H1 (cell line): ENCODE results near the gene NEK4. TPM values are rescaled to one million over a fixed set of nuclear protein-coding genes. Genes with fewer than 3 reads are reported as not detected.
"Not testable (repeated sequence)": the region's sequence is repeated elsewhere in the genome, so short reads cannot be mapped to it uniquely, and the experiment has no call there.

ENCODE experiments used
- CTCF ChIA-PET: fragments of 300-600 bp; sonication (Branson Sonifier 250); formaldehyde crosslinking; loops from one replicate; lab custom pipeline; 2021; ENCODE audit not compliant: partially characterized antibody; lab: Charles Lee
- POLR2A ChIA-PET: fragments of 300-600 bp; sonication (Branson Sonifier 250); formaldehyde crosslinking; loops from one replicate; lab custom pipeline; 2021; ENCODE audit warnings: inconsistent platforms; ENCODE audit not compliant: partially characterized antibody; lab: Charles Lee
- DNase-seq, 2 experiments: peaks; one replicate each; pipeline versions ENCODE4 v3.0.0 to v3.0.0-alpha.2; 2010 to 2022; ENCODE audit warnings: low spot score in 2 of 2, low read depth in 1 of 2, mixed read lengths in 1 of 2
- FAIRE-seq: peaks from 2 replicates; lab custom pipeline; 2011; peaks lifted over from hg19 to GRCh38; lab: Jason Lieb, UNC
- H2AFZ ChIP-seq: 2 replicates; pipeline ENCODE4 v1.8.1; 2012; ENCODE audit warnings: low read length, inconsistent platforms
- H2AK5ac ChIP-seq: 2 replicates; pipeline ENCODE4 v1.6.1; 2013; ENCODE audit warnings: low read depth, low read length
- H2BK120ac ChIP-seq: replicated peaks from 2 replicates; pipeline ENCODE3; 2013; ENCODE audit warnings: low read depth, low read length, inconsistent platforms
- H2BK12ac ChIP-seq: 2 replicates; pipeline ENCODE4 v1.6.1; 2013; ENCODE audit warnings: low read depth, low read length
- H2BK15ac ChIP-seq: 2 replicates; pipeline ENCODE4 v1.6.1; 2013; ENCODE audit warnings: low read length
- H2BK20ac ChIP-seq: 2 replicates; pipeline ENCODE4 v1.6.1; 2013; ENCODE audit warnings: low read length
- H2BK5ac ChIP-seq: 2 replicates; pipeline ENCODE4 v1.6.1; 2013; ENCODE audit warnings: low read depth, low read length
- H3K14ac ChIP-seq: 2 replicates; pipeline ENCODE4 v1.6.1; 2013; ENCODE audit warnings: inconsistent platforms; ENCODE audit not compliant: insufficient read length
- H3K18ac ChIP-seq: 2 replicates; pipeline ENCODE4 v1.6.1; 2013; ENCODE audit warnings: low read length; ENCODE audit errors: extremely low read depth
- H3K23ac ChIP-seq: 2 replicates; pipeline ENCODE4 v1.6.1; 2013; ENCODE audit warnings: inconsistent platforms; ENCODE audit not compliant: insufficient read length
- H3K23me2 ChIP-seq: 2 replicates; pipeline ENCODE4 v1.6.1; 2013; ENCODE audit warnings: low read depth, low read length
- H3K27ac ChIP-seq: 2 replicates; pipeline ENCODE4 v1.6.1; 2011; ENCODE audit warnings: low read depth, low read length, inconsistent platforms
- H3K27me3 ChIP-seq, 4 experiments: replicated peaks in 1 of 4; 1 replicate in 1 of 4; 2 replicates in 3 of 4; pipeline versions ENCODE4 v1.6.1 to v1.8.1; 2011 to 2013; ENCODE audit warnings: low read length in 3 of 4, mild to moderate bottlenecking in 3 of 4, inconsistent platforms in 2 of 4, mixed read lengths in 2 of 4, moderate library complexity in 1 of 4; ENCODE audit not compliant: control insufficient read depth in 3 of 4, insufficient read depth in 3 of 4; ENCODE audit errors: extremely low read depth in 1 of 4
- H3K36me3 ChIP-seq, 4 experiments: 2 replicates each; pipeline versions ENCODE4 v1.6.1 to v1.8.1; 2011 to 2013; ENCODE audit warnings: mild to moderate bottlenecking in 4 of 4, low read length in 3 of 4, moderate library complexity in 2 of 4, control low read depth in 1 of 4, inconsistent platforms in 1 of 4; ENCODE audit not compliant: insufficient read depth in 4 of 4, control insufficient read depth in 2 of 4
- H3K4ac ChIP-seq: replicated peaks from 2 replicates; pipeline ENCODE3; 2013; ENCODE audit warnings: low read length, low read depth, mixed read lengths, inconsistent platforms; ENCODE audit not compliant: insufficient read length
- H3K4me1 ChIP-seq, 4 experiments: replicated peaks in 1 of 4; 1 replicate in 1 of 4; 2 replicates in 3 of 4; pipeline versions ENCODE4 v1.6.1 to v1.8.1; 2011 to 2013; ENCODE audit warnings: low read length in 3 of 4, inconsistent platforms in 2 of 4, mixed read lengths in 1 of 4; ENCODE audit not compliant: insufficient read depth in 4 of 4, control insufficient read depth in 3 of 4
- H3K4me2 ChIP-seq, 2 experiments: 2 replicates each; pipeline versions ENCODE4 v1.6.1 to v1.8.1; 2011 to 2013; ENCODE audit warnings: low read depth in 2 of 2, low read length in 2 of 2, control low read depth in 1 of 2, inconsistent platforms in 1 of 2, mild to moderate bottlenecking in 1 of 2; ENCODE audit not compliant: insufficient read depth in 1 of 2
- H3K4me3 ChIP-seq, 4 experiments: fragments of 200-600, 300-600 bp in 1 of 4; sonication (generic), shearing (Covaris generic), sonication (Bioruptor Twin) in 1 of 4; 2 replicates each; pipeline versions ENCODE4 v1.5.1 to v1.8.1; 2011 to 2016; ENCODE audit warnings: low read length in 4 of 4, low read depth in 3 of 4, control low read depth in 2 of 4, inconsistent platforms in 2 of 4, mild to moderate bottlenecking in 2 of 4, mixed read lengths in 1 of 4, moderate library complexity in 1 of 4; ENCODE audit not compliant: insufficient read depth in 2 of 4; ENCODE audit errors: extremely low read depth in 1 of 4
- H3K56ac ChIP-seq: replicated peaks from 2 replicates; pipeline ENCODE3; 2013; ENCODE audit warnings: low read depth, mild to moderate bottlenecking, mixed read lengths, low read length, inconsistent platforms; ENCODE audit not compliant: insufficient read length
- H3K79me1 ChIP-seq: 2 replicates; pipeline ENCODE4 v1.6.1; 2013; ENCODE audit warnings: low read depth, low read length, control low read depth
- H3K79me2 ChIP-seq, 2 experiments: 2 replicates each; pipeline versions ENCODE4 v1.6.1 to v1.8.1; 2012 to 2013; ENCODE audit warnings: low read length in 2 of 2, mild to moderate bottlenecking in 2 of 2, inconsistent platforms in 1 of 2; ENCODE audit not compliant: insufficient read depth in 2 of 2, control insufficient read depth in 1 of 2
- H3K9ac ChIP-seq, 4 experiments: replicated peaks in 1 of 4; 1 replicate in 1 of 4; 2 replicates in 3 of 4; pipeline versions ENCODE4 v1.6.1 to v1.8.1; 2011 to 2013; ENCODE audit warnings: low read depth in 3 of 4, low read length in 3 of 4, control low read depth in 2 of 4, mild to moderate bottlenecking in 2 of 4, moderate library complexity in 2 of 4, inconsistent platforms in 1 of 4; ENCODE audit errors: extremely low read depth in 1 of 4
- H3K9me3 ChIP-seq, 2 experiments: 2 replicates each; pipeline versions ENCODE4 v1.6.1 to v1.8.1; 2012 to 2013; ENCODE audit warnings: mild to moderate bottlenecking in 2 of 2, moderate library complexity in 2 of 2, control low read depth in 1 of 2, inconsistent platforms in 1 of 2, low read depth in 1 of 2, low read length in 1 of 2, mixed read lengths in 1 of 2; ENCODE audit not compliant: insufficient read depth in 2 of 2
- H4K20me1 ChIP-seq, 2 experiments: replicated peaks in 1 of 2; 2 replicates each; pipeline versions ENCODE3 to v1.8.1; 2011 to 2013; ENCODE audit warnings: inconsistent platforms in 2 of 2, low read length in 2 of 2, mild to moderate bottlenecking in 1 of 2; ENCODE audit not compliant: insufficient read depth in 2 of 2, control insufficient read depth in 1 of 2
- H4K5ac ChIP-seq: 2 replicates; pipeline ENCODE4 v1.6.1; 2013; ENCODE audit warnings: low read length, low read depth, mixed read lengths, inconsistent platforms; ENCODE audit not compliant: insufficient read length
- H4K8ac ChIP-seq: 2 replicates; pipeline ENCODE4 v1.8.0; 2013; ENCODE audit warnings: mild to moderate bottlenecking, moderate library complexity, low read length, inconsistent platforms; ENCODE audit not compliant: insufficient read depth; ENCODE audit errors: extremely low read depth
- H4K91ac ChIP-seq: replicated peaks from 2 replicates; pipeline ENCODE3; 2013; ENCODE audit warnings: low read length, mixed read lengths, inconsistent platforms; ENCODE audit not compliant: insufficient read length
- RBBP5 ChIP-seq: IDR thresholded peaks from 2 replicates; pipeline ENCODE4 v1.7.1; 2012; ENCODE audit warnings: low read depth, mild to moderate bottlenecking, inconsistent platforms, low read length, moderate library complexity, borderline replicate concordance
- WGBS, 2 experiments: shearing (Covaris generic) in 1 of 2; methylation state at CpG; one replicate each; pipeline versions ENCODE4 v1.1.6 to v1.1.7; 2013 to 2015; ENCODE audit warnings: low lambda C conversion rate in 2 of 2, mixed read lengths in 2 of 2, inconsistent platforms in 1 of 2, low coverage in 1 of 2, missing lambda C conversion rate in 1 of 2; ENCODE audit not compliant: insufficient replicate concordance in 2 of 2, insufficient coverage in 1 of 2, insufficient read length in 1 of 2; ENCODE audit errors: extremely low coverage in 1 of 2, missing lambda C conversion rate in 1 of 2; 5-methylcytosine and 5-hydroxymethylcytosine counted together
- polyA plus RNA-seq, 7 experiments: library from polyadenylated mRNA; depleted of rRNA in 3 of 7; stranded (reverse) in 5 of 7; unstranded in 2 of 7; fragments of >200 nt in 5 of 7; fragments of 200-250 nt in 2 of 7; gene quantifications; 1 replicate in 5 of 7; 2 replicates in 1 of 7; 4 replicates in 1 of 7; pipeline versions ENCODE4 v1.2.1 to v1.2.3, GENCODE V29; 2011 to 2013; ENCODE audit warnings: missing spikeins in 2 of 7, mixed read lengths in 2 of 7
- total RNA-seq: library from RNA; stranded (reverse); fragmentation: NEBNext Ultra II Directional; extraction: Animal tissue kit (Norgen Biotek cat#: 25700); gene quantifications from 2 replicates; pipeline ENCODE4 v1.2.1, GENCODE V29; 2021
- TF ChIP-seq, protein P1 (sequence below): IDR thresholded peaks from 2 replicates; pipeline ENCODE4 v1.6.1; 2011; ENCODE audit warnings: low read depth, mild to moderate bottlenecking, low read length; ENCODE audit not compliant: insufficient read depth

Gene NEK4
- total and polyA plus RNA-seq, 2 of the 8 experiments (the other 6 are each of a cell fraction or from before 2014, with no cell fraction given): 7.5 to 40.0 TPM

DNA sequence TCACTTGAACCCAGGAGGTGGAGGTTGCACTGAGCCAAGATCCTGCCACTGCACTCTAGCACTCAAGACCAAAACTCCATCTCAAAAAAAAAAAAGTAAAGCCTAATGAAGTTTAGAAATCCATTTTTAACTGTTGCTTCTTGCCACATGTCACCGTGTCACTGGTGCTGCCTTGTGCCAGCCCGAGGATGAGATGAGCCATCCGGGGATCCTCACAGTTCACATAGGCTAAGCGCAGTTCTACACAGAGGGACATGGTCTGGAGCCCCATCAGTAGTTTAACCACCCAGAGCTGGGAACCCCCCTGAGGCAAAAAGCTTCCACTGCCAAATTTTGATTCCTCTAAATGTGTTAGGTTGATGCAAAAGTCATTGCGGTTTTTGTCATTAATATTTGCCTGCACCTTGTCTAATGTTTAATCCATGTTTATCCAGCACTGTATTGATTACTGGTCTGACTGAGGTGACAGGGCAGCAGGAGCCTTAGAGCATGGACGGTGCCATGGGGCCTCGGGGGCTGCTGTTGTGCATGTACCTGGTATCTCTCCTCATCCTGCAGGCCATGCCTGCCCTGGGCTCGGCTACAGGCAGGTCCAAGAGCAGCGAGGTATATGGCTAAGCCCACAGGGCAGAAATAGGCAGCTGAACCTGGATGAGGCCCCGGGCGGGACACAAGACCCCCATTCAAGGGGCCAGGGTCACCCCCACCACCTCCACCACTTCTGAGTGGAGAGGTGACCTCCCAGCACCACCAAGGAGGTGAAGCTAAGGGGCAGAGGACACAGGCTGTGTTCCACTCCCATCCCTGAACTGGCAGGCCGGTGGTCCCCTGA, 6.6 kb upstream of the NEK4 start, which contains the start of gene ITIH1 (continued):
- TF ChIP-seq RBBP5: no peak
- TF ChIP-seq, protein P1, sequence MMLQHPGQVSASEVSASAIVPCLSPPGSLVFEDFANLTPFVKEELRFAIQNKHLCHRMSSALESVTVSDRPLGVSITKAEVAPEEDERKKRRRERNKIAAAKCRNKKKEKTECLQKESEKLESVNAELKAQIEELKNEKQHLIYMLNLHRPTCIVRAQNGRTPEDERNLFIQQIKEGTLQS: no peak

DNA sequence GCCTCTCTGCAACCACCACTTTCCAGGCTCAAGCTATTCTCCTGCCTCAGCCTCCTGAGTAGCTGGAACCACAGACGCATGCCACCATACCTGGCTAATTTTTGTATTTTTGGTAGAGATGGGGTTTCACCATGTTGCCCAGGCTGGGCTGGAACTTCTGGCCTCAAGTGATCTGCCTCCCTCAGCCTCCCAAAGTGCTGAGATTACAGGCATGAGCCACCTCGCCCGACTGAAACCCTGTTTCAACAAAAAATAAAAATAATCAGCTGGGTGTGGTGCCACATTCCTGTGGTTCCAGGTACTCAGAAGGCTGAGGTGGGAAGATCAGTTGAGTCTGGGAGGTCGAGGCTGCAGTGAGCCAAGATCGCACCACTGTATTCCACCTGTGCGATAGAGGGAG, 5.7 kb upstream of the NEK4 start:
- H2BK12ac ChIP-seq, H3K79me2 ChIP-seq, H3K4me3 ChIP-seq, H2AFZ ChIP-seq, H4K20me1 ChIP-seq, H3K4me2 ChIP-seq, H3K27me3 ChIP-seq, H3K18ac ChIP-seq, H2BK20ac ChIP-seq, POLR2A ChIA-PET, H3K27ac ChIP-seq, H3K56ac ChIP-seq, H3K14ac ChIP-seq, H2BK15ac ChIP-seq, H4K5ac ChIP-seq, H3K9me3 ChIP-seq, H4K91ac ChIP-seq, H3K9ac ChIP-seq, H2AK5ac ChIP-seq, H2BK120ac ChIP-seq, H3K36me3 ChIP-seq, H3K23me2 ChIP-seq, DNase-seq, H3K23ac ChIP-seq, H4K8ac ChIP-seq, H3K79me1 ChIP-seq, H2BK5ac ChIP-seq, H3K4me1 ChIP-seq, H3K4ac ChIP-seq, FAIRE-seq: not testable (repeated sequence)
- 90% methylated on average over 6 of the region's 6 CpGs; no CpG with 5 or more reads in 1 of the 2 experiments for WGBS, 2 experiments
- CTCF ChIA-PET: interaction anchor here (1.1 to 4.3 kb wide), 5 partner anchors 16 to 211 kb away, joined by 3 to 21 read pairs (median 7); no protein-coding TSS in a partner anchor
